ENCODE measurements around the gene GSTT4. TPM values are rescaled to one million over a fixed set of nuclear protein-coding genes. Genes with fewer than 3 reads are reported as not detected.

The GSTT4 gene
- total RNA-seq, 6 experiments from 2014 or later, result not detected

- 39% methylated on average over 3 of the region's 3 CpGs for WGBS (ENCODE audit: insufficient coverage, low coverage, low lambda C conversion rate, missing lambda C conversion rate)
- no peak overlapping the region for H3K27ac ChIP-seq
- H3K36me3 ChIP-seq, result no peaks in the 10 kb centered on the region
- H3K27me3 ChIP-seq, result no peaks in the 10 kb centered on the region
- intact Hi-C loops (cut with DNase I), result no loop called here
- peaks cover 0 to 4% (median 0%) of the 10 kb centered on the region in 4 donors for H3K4me1 ChIP-seq
- DNase-seq, result peak in 1 of 3 donors; percentile 73
- TF ChIP-seq CTCF (IDR thresholded peaks at IDR 0.05) (no peak), POLR2A (IDR thresholded peaks at IDR 0.05) (no peak)
- no peak overlapping the region for H3K4me3 ChIP-seq
- peak; percentile 51 to 93 (median 76) for ATAC-seq
- no peaks in the 10 kb centered on the region for H3K9me3 ChIP-seq
These were observed 22.2 kb upstream of the GSTT4 start for GRCh38 chr22:24027389-24027975.

GRCh38 chr22:24026733-24027132 is 21.5 kb upstream of the GSTT4 start:
- 82% methylated on average over 3 of the region's 3 CpGs for WGBS (ENCODE audit: insufficient coverage, low coverage, low lambda C conversion rate, missing lambda C conversion rate)
- no peaks in the 10 kb centered on the region for H3K9me3 ChIP-seq
- TF ChIP-seq POLR2A (IDR thresholded peaks at IDR 0.05), result no peak
- intact Hi-C loops (cut with DNase I), result no loop called here
- no peak for DNase-seq
- no peaks in the 10 kb centered on the region for H3K36me3 ChIP-seq
- no peaks in the 10 kb centered on the region for H3K27me3 ChIP-seq
- no peak overlapping the region for H3K4me3 ChIP-seq
- no peak overlapping the region for H3K27ac ChIP-seq
- peaks cover 0 to 4% (median 0%) of the 10 kb centered on the region in 4 donors for H3K4me1 ChIP-seq
- ATAC-seq, result no peak

GRCh38 chr22:24026056-24026455 is 20.8 kb upstream of the GSTT4 start:
- H3K4me3 ChIP-seq, result no peak overlapping the region
- no peaks in the 10 kb centered on the region for H3K36me3 ChIP-seq
- peaks cover 0 to 4% (median 0%) of the 10 kb centered on the region in 4 donors for H3K4me1 ChIP-seq
- intact Hi-C loops (cut with DNase I), result no loop called here
- no peaks in the 10 kb centered on the region for H3K27me3 ChIP-seq
- no peaks in the 10 kb centered on the region for H3K9me3 ChIP-seq
- ATAC-seq (no peak), DNase-seq (no peak)
- TF ChIP-seq POLR2A (IDR thresholded peaks at IDR 0.05), result no peak
- 83% methylated on average over 1 of the region's 2 CpGs for WGBS (ENCODE audit: insufficient coverage, low coverage, low lambda C conversion rate, missing lambda C conversion rate)
- H3K27ac ChIP-seq, result no peak overlapping the region

- H3K4me1 ChIP-seq, result peaks cover 0 to 4% (median 0%) of the 10 kb centered on the region in 4 donors
- no peak overlapping the region for H3K27ac ChIP-seq
- H3K27me3 ChIP-seq, result no peaks in the 10 kb centered on the region
- no peaks in the 10 kb centered on the region for H3K36me3 ChIP-seq
- WGBS (ENCODE audit: insufficient coverage, low coverage, low lambda C conversion rate, missing lambda C conversion rate), result 47% methylated on average over 4 of the region's 6 CpGs
- no peak overlapping the region for H3K4me3 ChIP-seq
- intact Hi-C loops (cut with DNase I), result no loop called here
- no peak for DNase-seq
- no peaks in the 10 kb centered on the region for H3K9me3 ChIP-seq
- no peak for TF ChIP-seq CTCF (IDR thresholded peaks at IDR 0.05)
- no peak for TF ChIP-seq POLR2A (IDR thresholded peaks at IDR 0.05)
- ATAC-seq, result no peak
These were observed 20.2 kb upstream of the GSTT4 start for GRCh38 chr22:24025475-24025874.

GRCh38 chr22:24024354-24024753 is 19.1 kb upstream of the GSTT4 start:
- Histone ChIP-seq H3K9me3 (no peaks in the 10 kb centered on the region), H3K27me3 (no peaks in the 10 kb centered on the region), H3K27ac (no peak overlapping the region), H3K36me3 (no peaks in the 10 kb centered on the region), H3K4me1 (peaks cover 0 to 4% (median 0%) of the 10 kb centered on the region in 4 donors), H3K4me3 (no peak overlapping the region)
- 100% methylated on average over 3 of the region's 3 CpGs for WGBS (ENCODE audit: insufficient coverage, low coverage, low lambda C conversion rate, missing lambda C conversion rate)
- ATAC-seq (no peak), DNase-seq (no peak)
- TF ChIP-seq CTCF (IDR thresholded peaks at IDR 0.05) (no peak), POLR2A (IDR thresholded peaks at IDR 0.05) (no peak)
- intact Hi-C loops (cut with DNase I), result no loop called here
